KMS-11 (cell line): ENCODE data around the gene ITSN1.

ENCODE experiments used
- H2AFZ ChIP-seq: fragments of 200-600 bp; sonication (generic); 2 replicates; pipeline ENCODE4 v1.6.1; 2016; ENCODE audit warnings: antibody characterized with exemption, mixed run types, low read depth
- H3K27ac ChIP-seq: fragments of 200-600 bp; sonication (generic); 2 replicates; pipeline ENCODE4 v1.6.1; 2016; ENCODE audit warnings: mild to moderate bottlenecking, mixed run types
- H3K27me3 ChIP-seq: fragments of 200-600 bp; sonication (generic); 2 replicates; pipeline ENCODE4 v1.6.1; 2017; ENCODE audit warnings: mild to moderate bottlenecking, low read depth, mixed run types, moderate library complexity; ENCODE audit not compliant: insufficient read depth
- H3K36me3 ChIP-seq: fragments of 200-600 bp; sonication (generic); 2 replicates; pipeline ENCODE4 v1.6.1; 2017; ENCODE audit warnings: mild to moderate bottlenecking, mixed run types; ENCODE audit not compliant: insufficient read depth
- H3K4me1 ChIP-seq: fragments of 200-600 bp; sonication (generic); 2 replicates; pipeline ENCODE4 v1.6.1; 2016; ENCODE audit warnings: mild to moderate bottlenecking, low read depth, mixed run types; ENCODE audit not compliant: poor library complexity, severe bottlenecking
- H3K4me2 ChIP-seq: fragments of 200-600 bp; sonication (generic); 2 replicates; pipeline ENCODE4 v1.7.0; 2016; ENCODE audit warnings: mild to moderate bottlenecking, mixed run types
- H3K4me3 ChIP-seq: fragments of 200-600 bp; sonication (generic); IDR thresholded peaks from 2 replicates; pipeline ENCODE4 v1.6.1; 2017; ENCODE audit warnings: low read depth, low read length, mixed read lengths; ENCODE audit not compliant: insufficient read depth
- H3K79me2 ChIP-seq: fragments of 200-600 bp; sonication (generic); 2 replicates; pipeline ENCODE4 v1.6.1; 2016; ENCODE audit warnings: low read depth, mixed run types; ENCODE audit not compliant: insufficient read depth
- H3K9ac ChIP-seq: fragments of 200-600 bp; sonication (generic); 2 replicates; pipeline ENCODE4 v1.6.1; 2016; ENCODE audit warnings: mild to moderate bottlenecking, mixed run types
- H4K20me1 ChIP-seq: fragments of 200-600 bp; sonication (generic); 2 replicates; pipeline ENCODE4 v1.6.1; 2016; ENCODE audit warnings: mild to moderate bottlenecking, mixed run types; ENCODE audit not compliant: insufficient read depth
- CTCF ChIP-seq: fragments of 200-600 bp; sonication (generic); conservative IDR thresholded peaks from 2 replicates; pipeline ENCODE4 v1.6.1; 2017; ENCODE audit warnings: low read depth, mild to moderate bottlenecking, antibody characterized with exemption, low read length, moderate library complexity, mixed read lengths

Gene ITSN1

GRCh38 chr21:33938381-33938780, 296.1 kb downstream of the ITSN1 start:
- Histone ChIP-seq H3K79me2 (no peaks in the 10 kb centered on the region), H3K36me3 (no peaks in the 10 kb centered on the region), H4K20me1 (no peaks in the 10 kb centered on the region), H3K4me1 (no peaks in the 10 kb centered on the region), H3K4me3 (no peak overlapping the region), H2AFZ (no peak overlapping the region), H3K27ac (no peak overlapping the region), H3K27me3 (no peaks in the 10 kb centered on the region), H3K9ac (no peak overlapping the region), H3K4me2 (no peak overlapping the region)
- TF ChIP-seq CTCF: no peak

DNA sequence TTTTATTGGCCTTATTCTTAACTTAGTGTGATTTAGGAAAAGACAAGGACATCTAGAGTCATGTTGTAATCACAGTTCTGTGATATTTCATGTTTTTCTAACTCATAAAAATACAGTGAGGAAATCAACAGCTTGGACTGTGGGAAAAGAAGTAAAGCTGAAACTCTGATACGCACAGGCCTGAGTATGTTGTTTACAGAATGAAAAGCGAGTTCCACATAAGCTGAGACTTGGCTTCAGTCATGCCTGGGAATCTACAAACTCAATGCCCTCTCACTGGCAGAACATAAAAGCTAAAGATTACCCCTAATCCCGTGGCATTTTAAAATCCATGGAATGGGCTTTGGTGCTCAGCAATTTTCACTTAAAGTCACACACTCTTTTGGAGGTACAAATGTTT, 296.9 kb downstream of the ITSN1 start:
- Histone ChIP-seq H4K20me1 (no peaks in the 10 kb centered on the region), H3K4me1 (no peaks in the 10 kb centered on the region), H2AFZ (no peak overlapping the region), H3K9ac (no peak overlapping the region), H3K79me2 (no peaks in the 10 kb centered on the region), H3K27ac (no peak overlapping the region), H3K36me3 (no peaks in the 10 kb centered on the region), H3K4me2 (no peak overlapping the region), H3K27me3 (no peaks in the 10 kb centered on the region), H3K4me3 (no peak overlapping the region)
- TF ChIP-seq CTCF: no peak

GRCh38 chr21:33940164-33940880, 298.0 kb downstream of the ITSN1 start:
- Histone ChIP-seq H3K27ac (no peak overlapping the region), H4K20me1 (no peaks in the 10 kb centered on the region), H3K36me3 (no peaks in the 10 kb centered on the region), H3K4me3 (no peak overlapping the region), H3K27me3 (no peaks in the 10 kb centered on the region), H3K9ac (no peak overlapping the region), H3K79me2 (no peaks in the 10 kb centered on the region), H3K4me2 (no peak overlapping the region), H2AFZ (no peak overlapping the region), H3K4me1 (no peaks in the 10 kb centered on the region)
- TF ChIP-seq CTCF: no peak

GRCh38 chr21:33940881-33941245, 298.6 kb downstream of the ITSN1 start:
- no peak overlapping the region for H3K27ac ChIP-seq
- H3K4me2 ChIP-seq: no peak overlapping the region
- H4K20me1 ChIP-seq: no peaks in the 10 kb centered on the region
- H3K4me3 ChIP-seq: no peak overlapping the region
- no peak overlapping the region for H2AFZ ChIP-seq
- H3K4me1 ChIP-seq: no peaks in the 10 kb centered on the region
- H3K79me2 ChIP-seq: no peaks in the 10 kb centered on the region
- H3K36me3 ChIP-seq: no peaks in the 10 kb centered on the region
- H3K9ac ChIP-seq: no peak overlapping the region
- no peak for TF ChIP-seq CTCF
- H3K27me3 ChIP-seq: no peaks in the 10 kb centered on the region
